ENCODE measurements around the gene EXOC3L1. TPM values are rescaled to one million over a fixed set of nuclear protein-coding genes. Genes with fewer than 3 reads are reported as not detected.

Gene EXOC3L1
- total RNA-seq, 1 donor from 2014 or later: 3.9 TPM

- Histone ChIP-seq H3K27me3 (ENCODE audit: low read depth) (no peaks in the 10 kb centered on the region), H3K36me3 (peaks cover 49% of the 10 kb centered on the region), H3K4me3 (no peak overlapping the region), H3K9me3 (replicated peaks) (no peaks in the 10 kb centered on the region), H3K27ac (replicated peaks) (no peak overlapping the region), H3K4me1 (peaks cover 21% of the 10 kb centered on the region)
- no peak for DNase-seq
- TF ChIP-seq CTCF (IDR thresholded peaks at IDR 0.05; ENCODE audit: borderline replicate concordance): no peak
- intact Hi-C loops (cut with micrococcal nuclease): no loop called here
Observed at GRCh38 chr16:67202426-67202825, 12.5 kb upstream of the EXOC3L1 start.

- peaks cover 23% of the 10 kb centered on the region for H3K4me1 ChIP-seq
- H3K4me3 ChIP-seq: no peak overlapping the region
- no peak for TF ChIP-seq CTCF (IDR thresholded peaks at IDR 0.05; ENCODE audit: borderline replicate concordance)
- intact Hi-C loops (cut with micrococcal nuclease): no loop called here
- H3K27me3 ChIP-seq (ENCODE audit: low read depth): no peaks in the 10 kb centered on the region
- peaks cover 50% of the 10 kb centered on the region for H3K36me3 ChIP-seq
- H3K9me3 ChIP-seq (replicated peaks): no peaks in the 10 kb centered on the region
- no peak overlapping the region for H3K27ac ChIP-seq (replicated peaks)
- DNase-seq: no peak
Observed at GRCh38 chr16:67201411-67202345, 11.7 kb upstream of the EXOC3L1 start.

- no peaks in the 10 kb centered on the region for H3K9me3 ChIP-seq (replicated peaks)
- peaks cover 23% of the 10 kb centered on the region for H3K4me1 ChIP-seq
- no peak for DNase-seq
- intact Hi-C loops (cut with micrococcal nuclease): no loop called here
- no peak overlapping the region for H3K4me3 ChIP-seq
- H3K36me3 ChIP-seq: peaks cover 62% of the 10 kb centered on the region
- H3K27ac ChIP-seq (replicated peaks): no peak overlapping the region
- no peak for TF ChIP-seq CTCF (IDR thresholded peaks at IDR 0.05; ENCODE audit: borderline replicate concordance)
- H3K27me3 ChIP-seq (ENCODE audit: low read depth): no peaks in the 10 kb centered on the region
Observed at GRCh38 chr16:67200491-67200890, 10.6 kb upstream of the EXOC3L1 start.

- H3K27me3 ChIP-seq (ENCODE audit: low read depth): no peaks in the 10 kb centered on the region
- H3K27ac ChIP-seq (replicated peaks): no peak overlapping the region
- intact Hi-C loops (cut with micrococcal nuclease): no loop called here
- no peak for TF ChIP-seq CTCF (IDR thresholded peaks at IDR 0.05; ENCODE audit: borderline replicate concordance)
- no peak overlapping the region for H3K4me3 ChIP-seq
- H3K4me1 ChIP-seq: peaks cover 23% of the 10 kb centered on the region
- peaks cover 69% of the 10 kb centered on the region for H3K36me3 ChIP-seq
- no peak for DNase-seq
- no peaks in the 10 kb centered on the region for H3K9me3 ChIP-seq (replicated peaks)
Observed at GRCh38 chr16:67199808-67200198, 9.9 kb upstream of the EXOC3L1 start.

- H3K4me3 ChIP-seq: no peak within 1 kb of the TSS
- H3K27ac ChIP-seq (replicated peaks): no peak within 1 kb of the TSS
- intact Hi-C loops (cut with micrococcal nuclease): no loop called here
- H3K36me3 ChIP-seq: peaks cover 75% of the 10 kb centered on the region
- DNase-seq: no peak
- H3K4me1 ChIP-seq: peaks cover 27% of the 10 kb centered on the region
- TF ChIP-seq CTCF (IDR thresholded peaks at IDR 0.05; ENCODE audit: borderline replicate concordance): peak; percentile 26
- H3K27me3 ChIP-seq (ENCODE audit: low read depth): no peaks in the 10 kb centered on the region
- no peaks in the 10 kb centered on the region for H3K9me3 ChIP-seq (replicated peaks)
Observed at GRCh38 chr16:67199011-67199807, 9.3 kb upstream of the EXOC3L1 start, which contains the start of gene ELMO3. Gene ELMO3, plus strand, starts transcription at chr16:67199131. Its CDS starts 196 bp downstream, at chr16:67199327.

Data from left ventricle myocardium inferior (tissue), 1 donor.